ENCODE measurements around the gene ST14. TPM values are rescaled to one million over a fixed set of nuclear protein-coding genes. Genes with fewer than 3 reads are reported as not detected.

Gene ST14
- total and polyA plus RNA-seq, 2 donors (not counting 3 experiments of a cell fraction or from before 2014, with no cell fraction given): 0.08 TPM; not detected in 1

Small RNA genes within 50 kb of the gene (small RNA-seq; reads per million reads assigned to genes)
- not detected for gene RF00015 (ENCODE audit: insufficient read depth, insufficient read length, low read depth, low replicate concordance)

Other genes starting within 250 kb of the ST14 start
- gene PRDM10, start 156.9 kb upstream of the ST14 start, total RNA-seq: 10.2 and 13.0 TPM in 2 replicates
- 9.6 TPM in 2 replicates for gene PRDM10, start 156.9 kb upstream of the ST14 start, polyA plus RNA-seq
- gene APLP2, start 89.9 kb upstream of the ST14 start, total RNA-seq: 503 and 543 TPM in 2 replicates
- 433 and 493 TPM in 2 replicates for gene APLP2, start 89.9 kb upstream of the ST14 start, polyA plus RNA-seq
- 20.3 and 24.4 TPM in 2 replicates for gene ZBTB44, start 155.1 kb downstream of the ST14 start, total RNA-seq
- gene ZBTB44, start 155.1 kb downstream of the ST14 start, polyA plus RNA-seq: 7.0 and 8.7 TPM in 2 replicates